Caco-2 (cell line): ENCODE measurements around the gene CCDC120. TPM values are rescaled to one million over a fixed set of nuclear protein-coding genes. Genes with fewer than 3 reads are reported as not detected.

ENCODE experiments used
- BruUV-seq: library from RNA; stranded (reverse); fragments of 400-500 nt; replicated peaks from 2 replicates; lab custom pipeline; 2021; lab: Mats Ljungman, UMichigan
- CTCF ChIA-PET: fragments of 300-600 bp; sonication (Branson Sonifier 250); formaldehyde crosslinking; loops from one replicate; lab custom pipeline; 2022; ENCODE audit warnings: antibody characterized with exemption; lab: Charles Lee
- POLR2A ChIA-PET: fragments of 300-600 bp; sonication (Branson Sonifier 250); formaldehyde crosslinking; loops from one replicate; lab custom pipeline; 2022; ENCODE audit warnings: antibody characterized with exemption; lab: Charles Lee
- DNase-seq, 2 experiments: peaks; one replicate each; pipeline versions ENCODE4 v3.0.0 to v3.0.0-alpha.2; 2020 to 2022
- H3K27me3 ChIP-seq: replicated peaks from 2 replicates; pipeline ENCODE4 v1.6.0; 2011; ENCODE audit warnings: low read length; ENCODE audit not compliant: control insufficient read depth, insufficient read depth
- H3K36me3 ChIP-seq: 2 replicates; pipeline ENCODE4 v1.5.1; 2011; ENCODE audit warnings: low read length; ENCODE audit not compliant: control insufficient read depth, insufficient read depth
- H3K4me1 ChIP-seq: fragments of 250-450 bp; sonication (Bioruptor Pico); 2 replicates; pipeline ENCODE4 v1.5.1; 2020; ENCODE audit warnings: mild to moderate bottlenecking
- H3K4me3 ChIP-seq: 2 replicates; pipeline ENCODE4 v1.5.1; 2011; ENCODE audit warnings: low read depth, mild to moderate bottlenecking, control low read depth, low read length
- H3K9me3 ChIP-seq: fragments of 250-450 bp; sonication (Bioruptor Pico); 2 replicates; pipeline ENCODE4 v1.5.1; 2020; ENCODE audit warnings: mild to moderate bottlenecking, moderate library complexity
- H3K27ac Mint-ChIP-seq: one replicate; pipeline ENCODE4 v1.8.0; 2022; ENCODE audit warnings: mixed read lengths; ENCODE audit not compliant: unreplicated experiment
- H3K27me3 Mint-ChIP-seq: one replicate; pipeline ENCODE4 v1.8.0; 2022; ENCODE audit warnings: mixed read lengths; ENCODE audit not compliant: insufficient read depth, unreplicated experiment
- H3K36me3 Mint-ChIP-seq: one replicate; pipeline ENCODE4 v1.8.0; 2022; ENCODE audit warnings: mild to moderate bottlenecking, mixed read lengths; ENCODE audit not compliant: insufficient read depth, unreplicated experiment
- H3K4me1 Mint-ChIP-seq: one replicate; pipeline ENCODE4 v1.8.0; 2022; ENCODE audit warnings: low read depth, mixed read lengths; ENCODE audit not compliant: unreplicated experiment
- H3K4me3 Mint-ChIP-seq: one replicate; pipeline ENCODE4 v1.8.0; 2022; ENCODE audit warnings: mild to moderate bottlenecking, moderate library complexity, mixed read lengths; ENCODE audit not compliant: unreplicated experiment
- H3K9me3 Mint-ChIP-seq: one replicate; pipeline ENCODE4 v1.8.0; 2022; ENCODE audit warnings: mixed read lengths; ENCODE audit not compliant: unreplicated experiment
- CTCF ChIP-seq, 2 experiments: fragments of 200-600 bp in 1 of 2; IDR thresholded peaks; 1 replicate in 1 of 2; 2 replicates in 1 of 2; pipeline versions ENCODE4 v1.5.1 to v1.8.0; 2011 to 2022; ENCODE audit warnings: antibody characterized with exemption in 1 of 2, control low read depth in 1 of 2, inconsistent platforms in 1 of 2, low read depth in 1 of 2, low read length in 1 of 2, mild to moderate bottlenecking in 1 of 2, moderate library complexity in 1 of 2; ENCODE audit not compliant: insufficient read depth in 1 of 2, severe bottlenecking in 1 of 2, unreplicated experiment in 1 of 2
- intact Hi-C: fragments of 100-400 bp; cut with micrococcal nuclease; formaldehyde crosslinking; loops from one replicate; pipeline ENCODE4 v1.10.0; 2022; ENCODE audit not compliant: unreplicated experiment
- total RNA-seq: library from RNA; stranded (reverse); gene quantifications from 2 replicates; pipeline ENCODE4 v1.2.3, GENCODE V29; 2022

CCDC120 gene
- total RNA-seq, 1 experiment from 2014 or later = 16.7 TPM

- no peak overlapping the region for H3K27ac Mint-ChIP-seq
- Histone ChIP-seq H3K27me3 (no peaks in the 10 kb centered on the region), H3K36me3 (no peaks in the 10 kb centered on the region), H3K4me1 (no peaks in the 10 kb centered on the region), H3K9me3 (no peaks in the 10 kb centered on the region), H3K4me3 (no peak overlapping the region)
- H3K27me3 Mint-ChIP-seq = no peaks in the 10 kb centered on the region
- no peak for TF ChIP-seq CTCF (IDR thresholded peaks at IDR 0.05; ENCODE audit: insufficient read depth in 1 of 2, low read depth in 1 of 2, low read length in 1 of 2, severe bottlenecking in 1 of 2, unreplicated experiment in 1 of 2)
- CTCF ChIA-PET = no interaction called here
- no peaks in the 10 kb centered on the region for H3K9me3 Mint-ChIP-seq
- intact Hi-C loops = no loop called here
- no peak for DNase-seq
- POLR2A ChIA-PET = no interaction called here
- H3K36me3 Mint-ChIP-seq = peaks cover 10% of the 10 kb centered on the region
- H3K4me3 Mint-ChIP-seq = no peak overlapping the region
- no TSS peak for BruUV-seq
- H3K4me1 Mint-ChIP-seq = no peaks in the 10 kb centered on the region
Measured at GRCh38 chrX:49067285-49068120, 8.7 kb downstream of the CCDC120 start.

- ChIA-PET POLR2A (no interaction called here), CTCF (no interaction called here)
- no TSS peak for BruUV-seq
- H3K9me3 Mint-ChIP-seq = no peaks in the 10 kb centered on the region
- no peak overlapping the region for H3K4me3 Mint-ChIP-seq
- no peaks in the 10 kb centered on the region for H3K27me3 Mint-ChIP-seq
- Histone ChIP-seq H3K27me3 (no peaks in the 10 kb centered on the region), H3K36me3 (no peaks in the 10 kb centered on the region), H3K9me3 (no peaks in the 10 kb centered on the region), H3K4me1 (no peaks in the 10 kb centered on the region), H3K4me3 (no peak overlapping the region)
- no peak for DNase-seq
- peaks cover 16% of the 10 kb centered on the region for H3K36me3 Mint-ChIP-seq
- peaks cover 9% of the 10 kb centered on the region for H3K4me1 Mint-ChIP-seq
- TF ChIP-seq CTCF (IDR thresholded peaks at IDR 0.05; ENCODE audit: insufficient read depth in 1 of 2, low read depth in 1 of 2, low read length in 1 of 2, severe bottlenecking in 1 of 2, unreplicated experiment in 1 of 2) = no peak
- no peak overlapping the region for H3K27ac Mint-ChIP-seq
- intact Hi-C loops = no loop called here
Measured at GRCh38 chrX:49069038-49069437, 10.2 kb downstream of the CCDC120 start.

GRCh38 chrX:49070988-49071387 is 12.2 kb downstream of the CCDC120 start:
- ChIA-PET CTCF (no interaction called here), POLR2A (no interaction called here)
- no peaks in the 10 kb centered on the region for H3K27me3 ChIP-seq
- no peaks in the 10 kb centered on the region for H3K9me3 ChIP-seq
- H3K27me3 Mint-ChIP-seq = no peaks in the 10 kb centered on the region
- peaks cover 17% of the 10 kb centered on the region for H3K36me3 Mint-ChIP-seq
- H3K27ac Mint-ChIP-seq = peak overlapping the region; percentile 71
- intact Hi-C loops = no loop called here
- H3K4me3 Mint-ChIP-seq = no peak overlapping the region
- no peaks in the 10 kb centered on the region for H3K36me3 ChIP-seq
- no peak for DNase-seq
- H3K9me3 Mint-ChIP-seq = no peaks in the 10 kb centered on the region
- no peak overlapping the region for H3K4me3 ChIP-seq
- peaks cover 9% of the 10 kb centered on the region for H3K4me1 Mint-ChIP-seq
- no peaks in the 10 kb centered on the region for H3K4me1 ChIP-seq
- TF ChIP-seq CTCF (IDR thresholded peaks at IDR 0.05; ENCODE audit: insufficient read depth in 1 of 2, low read depth in 1 of 2, low read length in 1 of 2, severe bottlenecking in 1 of 2, unreplicated experiment in 1 of 2) = no peak
- no TSS peak for BruUV-seq
